Lower leg skin (tissue), 4 donors: ENCODE measurements around the gene AGRN. TPM values are rescaled to one million over a fixed set of nuclear protein-coding genes. Genes with fewer than 3 reads are reported as not detected.
A peak's percentile ranks its signal among the peaks of the same experiment; 100 is the strongest.
"Not testable (repeated sequence)": the region's sequence is repeated elsewhere in the genome, so short reads cannot be mapped to it uniquely, and the experiment has no call there.

Experiments used
- DNase-seq, 2 donors: peaks; one replicate each; pipeline ENCODE4 v3.0.0-alpha.2; 2019; ENCODE audit warnings: low spot score in 2 of 2
- H3K4me3 ChIP-seq: fragments of 200-600 bp; sonication (generic); 2 replicates; pipeline ENCODE4 v1.5.1; 2017; ENCODE audit warnings: mild to moderate bottlenecking, low read depth; ENCODE audit not compliant: poor library complexity, severe bottlenecking
- CTCF ChIP-seq, 3 donors: fragments of 450-650 bp; IDR thresholded peaks; one replicate each; pipeline ENCODE4 v1.5.1; 2016; ENCODE audit warnings: antibody characterized with exemption in 3 of 3, mild to moderate bottlenecking in 3 of 3, moderate library complexity in 2 of 3
- POLR2A ChIP-seq, 2 donors: fragments of 450-650 bp; IDR thresholded peaks; one replicate each; pipeline ENCODE4 v1.6.1; 2016 to 2017; ENCODE audit warnings: antibody characterized with exemption in 2 of 2, mild to moderate bottlenecking in 1 of 2, moderate library complexity in 1 of 2
- WGBS, 2 donors: methylation state at CpG; one replicate each; pipeline ENCODE4 v1.1.5; 2018; 5-methylcytosine and 5-hydroxymethylcytosine counted together
- intact Hi-C: fragments of 100-400 bp; cut with DNase I; formaldehyde crosslinking; loops from one replicate; pipeline ENCODE4 v1.15.0; 2023; ENCODE audit warnings: low total_unique reads
- total RNA-seq, 4 donors: library from RNA; depleted of rRNA; stranded (reverse); fragments of >200 nt; gene quantifications; one replicate each; pipeline ENCODE4 v1.1.0, GENCODE V29; 2016

The AGRN gene
- total RNA-seq, 4 donors from 2014 or later, result 36.9 to 55.8 (median 54.6) TPM

GRCh38 chr1:1098681-1099421, 78.9 kb downstream of the AGRN start:
- intact Hi-C loops, result no loop called here
- TF ChIP-seq POLR2A (IDR thresholded peaks at IDR 0.05), result no peak
- TF ChIP-seq CTCF (IDR thresholded peaks at IDR 0.05), result no peak
- WGBS, 2 donors, result 89 to 95% methylated on average over 18 of the region's 18 CpGs

GRCh38 chr1:1099506-1100183, 79.7 kb downstream of the AGRN start:
- no peak overlapping the region for H3K4me3 ChIP-seq
- intact Hi-C loops, result no loop called here
- TF ChIP-seq POLR2A (IDR thresholded peaks at IDR 0.05) (no peak), CTCF (IDR thresholded peaks at IDR 0.05) (no peak)
- WGBS, 2 donors, result 83 to 87% methylated on average over 4 of the region's 4 CpGs
- no peak for DNase-seq

More at GRCh38 chr1:1098681-1099421, 78.9 kb downstream of the AGRN start:
- no peak overlapping the region for H3K4me3 ChIP-seq
- peak in 1 of 2 donors; percentile 53 for DNase-seq

GRCh38 chr1:1100296-1100695, 80.4 kb downstream of the AGRN start:
- TF ChIP-seq POLR2A (IDR thresholded peaks at IDR 0.05) (no peak), CTCF (IDR thresholded peaks at IDR 0.05) (no peak)
- 93 to 98% methylated on average over 11 of the region's 11 CpGs for WGBS, 2 donors
- intact Hi-C loops, result no loop called here
- DNase-seq, result peak in 1 of 2 donors; percentile 57
- no peak overlapping the region for H3K4me3 ChIP-seq

- no peak overlapping the region for H3K4me3 ChIP-seq
- WGBS, 2 donors, result 88 to 96% methylated on average over 7 of the region's 7 CpGs
- DNase-seq, result peak in 1 of 2 donors; percentile 43
- intact Hi-C loops, result no loop called here
- TF ChIP-seq CTCF (IDR thresholded peaks at IDR 0.05) (no peak), POLR2A (IDR thresholded peaks at IDR 0.05) (no peak)
Observed at GRCh38 chr1:1101503-1101902, 81.6 kb downstream of the AGRN start.

GRCh38 chr1:1104152-1104551, 84.2 kb downstream of the AGRN start:
- WGBS, 2 donors, result 80 to 83% methylated on average over 6 of the region's 6 CpGs
- H3K4me3 ChIP-seq, intact Hi-C loops, DNase-seq: not testable (repeated sequence)

Other genes with a start within 250 kb of the AGRN start
- 1 to 10 TPM in 2 of 4 donors, under 1 TPM in 1, not detected in 1; 0.44 to 1.9 (median 1.7) TPM for gene SAMD11, start 96.2 kb upstream of the AGRN start, total RNA-seq
- 10 to 100 TPM; 44.7 to 67.8 (median 59.6) TPM for gene NOC2L, start 60.9 kb upstream of the AGRN start, total RNA-seq
- 10 to 100 TPM in 3 of 4 donors, 1 to 10 TPM in 1; 9.7 to 30.9 (median 16.3) TPM for gene KLHL17, start 59.5 kb upstream of the AGRN start, total RNA-seq
- 100 to 1,000 TPM in 1 of 4 donors, 10 to 100 TPM in 3; 38.7 to 109 (median 45.3) TPM for gene PLEKHN1, start 53.6 kb upstream of the AGRN start, total RNA-seq
- gene PERM1, start 38.0 kb upstream of the AGRN start, total RNA-seq, result under 1 TPM in 3 of 4 donors, not detected in 1; 0.17 to 0.46 (median 0.29) TPM
- 10 to 100 TPM; 30.4 to 70.4 (median 40.9) TPM for gene HES4, start 20.0 kb upstream of the AGRN start, total RNA-seq
- 10 to 100 TPM in 1 of 4 donors, 1 to 10 TPM in 3; 3.6 to 12.9 (median 6.0) TPM for gene ISG15, start 6.6 kb upstream of the AGRN start, total RNA-seq
- gene RNF223, start 54.2 kb downstream of the AGRN start, total RNA-seq, result 10 to 100 TPM in 2 of 4 donors, 1 to 10 TPM in 2; 9.4 to 19.5 (median 10.5) TPM
- 10 to 100 TPM; 16.1 to 36.0 (median 21.5) TPM for gene C1orf159, start 96.0 kb downstream of the AGRN start, total RNA-seq
- not detected for gene TTLL10, start 153.8 kb downstream of the AGRN start, total RNA-seq
- 10 to 100 TPM; 19.8 to 36.8 (median 25.8) TPM for gene TNFRSF18, start 186.5 kb downstream of the AGRN start, total RNA-seq
- 1 to 10 TPM in 1 of 4 donors, under 1 TPM in 1, not detected in 2; 0.69 to 1.4 TPM for gene TNFRSF4, start 194.0 kb downstream of the AGRN start, total RNA-seq
- 100 to 1,000 TPM in 2 of 4 donors, 10 to 100 TPM in 2; 81.7 to 121 (median 104) TPM for gene SDF4, start 211.9 kb downstream of the AGRN start, total RNA-seq
- gene B3GALT6, start 212.1 kb downstream of the AGRN start, total RNA-seq, result 10 to 100 TPM; 12.8 to 26.1 (median 18.9) TPM
- gene C1QTNF12, start 226.6 kb downstream of the AGRN start, total RNA-seq, result 1 to 10 TPM in 2 of 4 donors, under 1 TPM in 1, not detected in 1; 0.46 to 9.8 (median 5.9) TPM